Raji (cell line): Measurements from ENCODE around the gene ZNF506.

Experiments used
- POLR2A ChIP-seq: IDR thresholded peaks from 2 replicates; pipeline ENCODE4 v1.6.1; 2011; ENCODE audit warnings: low read depth, low read length, control low read depth; ENCODE audit not compliant: insufficient read depth

Gene ZNF506

GRCh38 chr19:19747357-19748220, 74.0 kb downstream of the ZNF506 start:
- no peak for TF ChIP-seq POLR2A

GRCh38 chr19:19746286-19747213, 75.0 kb downstream of the ZNF506 start:
- no peak for TF ChIP-seq POLR2A

GRCh38 chr19:19745496-19746285, 75.9 kb downstream of the ZNF506 start:
- no peak for TF ChIP-seq POLR2A

- TF ChIP-seq POLR2A: no peak
Measured at GRCh38 chr19:19744641-19745040, 76.9 kb downstream of the ZNF506 start.

- no peak for TF ChIP-seq POLR2A
Measured at GRCh38 chr19:19743176-19743575, 78.4 kb downstream of the ZNF506 start.

DNA sequence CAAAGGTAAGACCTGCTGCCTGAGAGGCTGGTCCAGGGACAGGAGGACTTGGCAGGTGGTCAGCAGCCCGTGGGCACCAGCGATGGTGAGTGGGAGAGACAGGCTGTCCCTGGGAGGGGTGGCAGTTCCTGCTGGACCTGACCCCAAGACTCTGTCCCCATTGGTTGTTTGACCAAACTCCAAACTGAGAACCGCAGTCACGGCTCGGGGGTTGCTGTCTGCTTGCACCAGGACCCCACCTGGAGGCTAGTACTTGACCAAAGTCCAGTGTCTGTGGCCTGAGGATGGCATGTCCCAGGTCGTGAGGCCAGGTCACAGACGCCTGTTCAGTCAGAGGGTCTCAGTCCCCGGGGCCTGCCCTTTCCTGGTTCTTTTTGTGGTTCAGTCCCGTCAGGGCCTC, 78.8 kb downstream of the ZNF506 start:
- no peak for TF ChIP-seq POLR2A
